T47D (cell line): ENCODE results near the gene DDIT3.

Experiments used
- DNase-seq, 2 experiments: peaks; one replicate each; pipeline versions ENCODE4 v3.0.0 to v3.0.0-alpha.2; 2011 to 2012; ENCODE audit warnings: low read depth in 1 of 2, low spot score in 1 of 2
- JUND ChIP-seq: IDR thresholded peaks from 2 replicates; pipeline ENCODE4 v1.6.1; 2012; ENCODE audit warnings: low read depth
- in situ Hi-C: cut with HindIII; loops from 2 replicates; pipeline ENCODE4 v1.10.0; 2016; ENCODE audit warnings: low sequenced_read_pairs, low pct_unique_long_range_greater_than_20kb

The DDIT3 gene

DNA sequence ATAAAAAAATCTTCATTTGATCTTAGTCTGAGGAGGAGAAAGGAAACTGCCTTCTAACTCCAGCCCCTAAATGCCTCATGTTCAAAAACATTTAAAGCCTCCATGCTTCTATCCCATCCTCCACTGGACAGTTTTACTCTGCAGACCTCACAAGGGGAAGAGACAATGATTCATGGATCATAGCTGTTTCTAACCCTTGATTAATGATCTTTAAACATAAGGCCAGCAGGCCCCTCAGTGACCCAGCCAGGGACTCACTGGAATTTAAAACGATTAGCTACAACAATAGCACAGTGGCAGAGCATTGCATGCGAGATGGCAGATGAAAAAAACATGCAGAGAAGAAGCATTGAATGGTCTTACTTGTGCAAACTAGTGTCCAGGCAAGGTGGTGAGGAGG lies 20.7 kb upstream of the DDIT3 start:
- DNase-seq, result no peak
- in situ Hi-C loops, result no loop called here
- no peak for TF ChIP-seq JUND

DNA sequence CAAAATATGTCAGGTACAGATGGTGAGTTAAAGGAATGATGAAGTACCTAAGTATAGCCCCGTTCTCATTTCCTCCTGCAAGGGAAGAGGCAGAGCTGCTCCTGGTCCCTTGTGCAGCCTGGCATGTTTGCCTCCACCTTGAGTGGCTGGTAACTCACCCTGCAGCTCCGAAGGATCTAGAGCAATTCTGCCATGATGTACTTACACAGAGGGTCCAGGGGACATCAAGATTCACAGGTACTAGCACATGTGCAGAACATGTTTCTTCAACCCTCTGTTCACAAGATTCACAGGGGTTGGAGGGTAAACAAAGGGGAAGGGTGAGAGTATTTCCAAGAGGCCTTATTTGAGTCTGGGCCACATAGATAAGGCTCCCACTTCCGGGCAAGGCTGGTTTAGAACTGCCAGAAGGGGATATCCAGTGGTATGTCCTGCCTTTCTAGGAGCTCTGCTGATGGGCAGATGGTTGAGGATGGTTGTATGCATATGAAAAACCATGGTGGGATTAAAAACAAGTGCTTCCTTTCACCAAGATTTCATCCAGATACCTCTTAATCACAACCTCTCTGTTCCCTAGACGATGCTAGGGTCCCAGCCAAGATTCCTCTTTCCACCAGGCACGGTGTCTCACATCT lies 18.9 kb upstream of the DDIT3 start:
- in situ Hi-C loops, result no loop called here
- DNase-seq, result no peak
- no peak for TF ChIP-seq JUND

DNA sequence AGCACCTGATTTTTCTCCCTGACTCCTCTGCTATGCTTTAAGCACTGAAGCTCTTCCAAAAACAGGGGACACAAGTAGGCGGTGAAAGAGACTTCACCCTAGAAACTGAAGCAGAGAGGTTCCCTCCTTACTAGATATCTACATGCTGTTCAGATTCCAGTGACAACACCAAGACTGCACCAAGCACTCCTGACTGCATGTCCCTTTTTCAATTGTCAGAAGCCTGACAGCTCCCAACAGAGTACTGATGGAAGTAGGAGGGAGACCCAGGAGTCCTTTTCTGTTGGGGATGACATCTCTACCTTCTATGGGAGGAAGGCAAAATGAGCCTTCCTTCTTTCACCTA lies 16.3 kb upstream of the DDIT3 start:
- no peak for TF ChIP-seq JUND
- no peak for DNase-seq
- in situ Hi-C loops, result no loop called here

DNA sequence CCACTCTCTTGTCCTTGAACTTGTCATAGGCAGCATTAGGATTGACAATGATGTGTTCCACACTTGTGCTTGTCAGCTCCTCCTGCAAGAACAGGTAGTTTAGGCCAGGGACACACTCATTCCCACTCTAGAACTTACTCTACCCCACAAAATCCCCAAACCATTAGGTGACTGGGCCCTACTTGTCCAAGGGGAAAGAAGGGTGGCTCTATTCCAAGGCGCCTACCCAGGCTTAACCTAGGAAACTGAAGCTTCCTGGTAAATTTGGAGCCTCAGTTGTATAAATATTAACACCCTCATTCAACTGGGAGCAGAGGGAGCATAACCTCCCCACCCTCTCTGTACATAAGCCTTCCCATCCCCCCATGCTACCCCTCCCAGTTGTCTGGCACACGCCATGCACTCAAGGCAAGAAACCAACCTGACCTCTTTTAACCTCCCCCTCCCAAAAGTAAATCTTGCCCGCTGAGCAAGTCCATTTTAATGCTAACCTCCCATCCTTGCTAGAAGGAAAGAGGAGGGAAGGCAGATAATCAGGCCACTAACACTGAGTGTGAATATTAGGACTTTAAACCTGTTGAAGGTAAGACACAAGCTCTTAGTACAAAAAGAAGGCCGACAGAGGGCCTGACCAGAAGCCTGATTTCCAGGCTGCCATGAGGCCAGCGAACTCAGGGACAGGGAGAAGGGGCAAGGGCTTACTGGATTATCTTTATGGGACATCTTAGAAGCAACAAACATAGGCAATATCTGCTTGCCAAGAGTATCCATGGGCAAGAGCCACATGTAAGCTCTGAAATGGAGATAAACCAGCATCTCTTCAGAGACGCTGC lies 15.7 kb upstream of the DDIT3 start:
- in situ Hi-C loops, result no loop called here
- no peak for TF ChIP-seq JUND
- no peak for DNase-seq

GRCh38 chr12:57534991-57535543 lies 14.8 kb upstream of the DDIT3 start:
- no peak for TF ChIP-seq JUND
- in situ Hi-C loops, result no loop called here
- no peak for DNase-seq

DNA sequence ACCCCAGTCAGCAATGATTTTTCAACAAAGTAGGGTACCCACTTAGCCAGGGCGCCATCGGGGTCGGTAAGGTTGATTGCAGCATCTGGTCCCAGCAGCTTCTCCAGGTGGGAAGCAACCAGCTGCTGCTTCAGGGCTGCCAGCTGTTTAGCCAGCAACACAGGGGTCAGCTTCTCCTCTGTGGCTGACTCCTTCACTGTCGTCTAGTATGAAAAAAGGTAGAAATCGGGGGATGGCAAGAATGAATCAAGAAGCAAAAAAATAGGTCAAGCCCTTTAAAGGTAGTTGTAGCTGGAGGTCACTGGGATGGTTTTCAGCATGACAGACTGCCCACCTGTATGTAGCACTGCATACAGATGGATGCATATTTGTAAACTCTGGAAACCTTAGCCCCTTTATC lies 13.9 kb upstream of the DDIT3 start:
- in situ Hi-C loops, result no loop called here
- TF ChIP-seq JUND, result no peak

GRCh38 chr12:57533108-57533507 lies 12.8 kb upstream of the DDIT3 start:
- DNase-seq, result no peak
- no peak for TF ChIP-seq JUND
- in situ Hi-C loops, result no loop called here

More for the DNA sequence above, 13.9 kb upstream of the DDIT3 start:
- no peak for DNase-seq

DNA sequence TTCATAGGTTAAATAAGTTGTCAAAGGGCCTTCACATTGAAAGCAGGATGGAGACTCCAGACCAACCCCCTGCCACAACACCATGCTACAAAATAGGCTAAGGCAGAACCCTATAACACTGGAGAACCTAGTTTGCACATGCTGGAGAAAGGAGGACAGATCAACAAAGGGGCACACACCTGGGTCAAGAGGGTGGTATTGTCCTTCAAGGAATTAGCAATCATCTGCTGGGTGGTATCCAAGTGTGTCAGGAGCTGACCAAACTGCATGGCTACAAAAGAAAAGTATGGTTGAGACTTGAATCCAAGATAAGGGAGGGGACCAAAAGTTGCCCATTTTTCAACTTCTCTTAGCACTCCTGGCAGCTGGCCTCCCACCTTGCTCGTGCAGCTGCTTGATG lies 11.5 kb upstream of the DDIT3 start:
- TF ChIP-seq JUND, result no peak
- in situ Hi-C loops, result no loop called here
- no peak for DNase-seq

- in situ Hi-C loops, result no loop called here
- DNase-seq, result no peak
- no peak for TF ChIP-seq JUND
Measured at GRCh38 chr12:57530396-57531142, 10.3 kb upstream of the DDIT3 start.

GRCh38 chr12:57529831-57530230 lies 9.5 kb upstream of the DDIT3 start:
- in situ Hi-C loops, result no loop called here
- TF ChIP-seq JUND, result no peak
- peak in 1 of 2 experiments; percentile 40 for DNase-seq

- TF ChIP-seq JUND, result no peak
- no peak for DNase-seq
- in situ Hi-C loops, result no loop called here
Measured at GRCh38 chr12:57528831-57529555, 8.7 kb upstream of the DDIT3 start.

GRCh38 chr12:57528176-57528575 lies 7.9 kb upstream of the DDIT3 start:
- in situ Hi-C loops, result no loop called here
- no peak for DNase-seq

More at GRCh38 chr12:57528176-57528575, 7.9 kb upstream of the DDIT3 start:
- TF ChIP-seq JUND, result no peak
